ENCODE data around the gene CFAP299.

DNA sequence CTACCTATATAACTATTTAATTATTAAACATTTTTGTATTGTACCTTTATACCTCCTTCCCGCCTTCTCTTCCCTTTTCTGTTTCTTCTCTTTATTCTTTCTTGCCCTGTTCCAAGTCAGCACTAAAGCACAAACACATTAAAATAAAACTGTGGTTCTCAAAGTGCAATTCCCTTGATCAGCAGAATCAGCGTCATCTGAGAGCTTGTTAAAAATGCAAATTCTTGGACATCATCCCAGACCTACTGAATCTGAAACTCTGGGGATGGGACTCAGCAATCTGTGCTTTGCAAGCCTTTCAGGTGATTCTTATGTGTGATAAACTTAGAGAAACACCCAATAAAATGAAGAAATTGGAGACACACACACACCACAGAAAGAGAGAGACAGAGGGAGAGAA, 516.5 kb downstream of the CFAP299 start:
- TF ChIP-seq FOSL1 (IDR thresholded peaks at IDR 0.05; ENCODE audit: insufficient read depth, low read depth, low read length) (no peak), TBP (IDR thresholded peaks at IDR 0.05; ENCODE audit: low read depth, low read length) (no peak), BRCA1 (IDR thresholded peaks at IDR 0.05; ENCODE audit: low read depth, low read length) (no peak), POLR2AphosphoS5 (IDR thresholded peaks at IDR 0.05; ENCODE audit: low read depth, low read length) (no peak), NRF1 (IDR thresholded peaks at IDR 0.05; ENCODE audit: low read depth, low read length) (no peak), SIRT6 (IDR thresholded peaks at IDR 0.05; ENCODE audit: low read length) (no peak), CEBPB (IDR thresholded peaks at IDR 0.05; ENCODE audit: low read depth, low read length) (no peak), CHD2 (IDR thresholded peaks at IDR 0.05; ENCODE audit: low read length) (no peak)
- TF ChIP-seq, protein P1, sequence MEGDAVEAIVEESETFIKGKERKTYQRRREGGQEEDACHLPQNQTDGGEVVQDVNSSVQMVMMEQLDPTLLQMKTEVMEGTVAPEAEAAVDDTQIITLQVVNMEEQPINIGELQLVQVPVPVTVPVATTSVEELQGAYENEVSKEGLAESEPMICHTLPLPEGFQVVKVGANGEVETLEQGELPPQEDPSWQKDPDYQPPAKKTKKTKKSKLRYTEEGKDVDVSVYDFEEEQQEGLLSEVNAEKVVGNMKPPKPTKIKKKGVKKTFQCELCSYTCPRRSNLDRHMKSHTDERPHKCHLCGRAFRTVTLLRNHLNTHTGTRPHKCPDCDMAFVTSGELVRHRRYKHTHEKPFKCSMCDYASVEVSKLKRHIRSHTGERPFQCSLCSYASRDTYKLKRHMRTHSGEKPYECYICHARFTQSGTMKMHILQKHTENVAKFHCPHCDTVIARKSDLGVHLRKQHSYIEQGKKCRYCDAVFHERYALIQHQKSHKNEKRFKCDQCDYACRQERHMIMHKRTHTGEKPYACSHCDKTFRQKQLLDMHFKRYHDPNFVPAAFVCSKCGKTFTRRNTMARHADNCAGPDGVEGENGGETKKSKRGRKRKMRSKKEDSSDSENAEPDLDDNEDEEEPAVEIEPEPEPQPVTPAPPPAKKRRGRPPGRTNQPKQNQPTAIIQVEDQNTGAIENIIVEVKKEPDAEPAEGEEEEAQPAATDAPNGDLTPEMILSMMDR (IDR thresholded peaks at IDR 0.05; ENCODE audit: control extremely low read depth in 1 of 3, insufficient read depth in 1 of 3, low read depth in 1 of 3, low read length in 3 of 3), result no peak
